ENCODE results near the gene PHLDA2.

The PHLDA2 gene

DNA sequence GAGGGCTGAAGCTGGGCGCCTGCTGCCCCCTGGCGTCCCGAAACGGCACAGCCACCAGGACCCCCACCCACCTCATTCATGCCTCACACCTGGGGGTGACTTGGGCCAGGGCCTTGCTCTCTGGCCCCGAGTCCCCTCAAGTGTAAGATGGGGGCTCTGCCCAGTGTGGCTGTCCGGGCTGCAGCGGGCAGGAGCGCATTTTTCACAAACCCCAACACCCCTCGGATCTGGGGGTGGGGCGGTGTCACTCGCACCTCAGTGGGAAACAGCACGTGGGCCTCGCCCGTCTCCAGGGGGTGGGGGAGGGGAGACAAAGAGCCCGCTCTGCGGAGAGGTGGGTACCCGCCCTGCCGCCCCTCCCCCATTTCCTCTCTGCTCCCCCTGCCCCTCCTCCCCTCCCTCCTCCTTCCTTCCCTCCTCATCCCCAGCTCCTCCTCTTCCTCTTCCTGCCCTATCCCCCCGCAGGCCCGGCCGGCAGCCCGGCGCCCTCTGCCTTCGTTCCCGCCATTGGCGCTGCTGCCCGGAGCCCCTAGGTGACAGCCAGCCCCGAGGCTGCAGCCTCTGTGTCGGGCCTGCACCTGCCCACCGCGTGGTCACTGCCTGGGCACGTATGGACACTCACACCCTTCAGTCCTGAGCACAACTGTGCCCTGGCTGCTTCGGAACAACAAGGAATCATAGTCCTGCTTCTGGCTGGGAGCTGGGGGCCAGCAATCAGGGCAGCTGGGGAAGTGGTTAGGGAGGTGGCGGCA, 36.8 kb downstream of the PHLDA2 start:
- DNase-seq, result peak; percentile 79

DNA sequence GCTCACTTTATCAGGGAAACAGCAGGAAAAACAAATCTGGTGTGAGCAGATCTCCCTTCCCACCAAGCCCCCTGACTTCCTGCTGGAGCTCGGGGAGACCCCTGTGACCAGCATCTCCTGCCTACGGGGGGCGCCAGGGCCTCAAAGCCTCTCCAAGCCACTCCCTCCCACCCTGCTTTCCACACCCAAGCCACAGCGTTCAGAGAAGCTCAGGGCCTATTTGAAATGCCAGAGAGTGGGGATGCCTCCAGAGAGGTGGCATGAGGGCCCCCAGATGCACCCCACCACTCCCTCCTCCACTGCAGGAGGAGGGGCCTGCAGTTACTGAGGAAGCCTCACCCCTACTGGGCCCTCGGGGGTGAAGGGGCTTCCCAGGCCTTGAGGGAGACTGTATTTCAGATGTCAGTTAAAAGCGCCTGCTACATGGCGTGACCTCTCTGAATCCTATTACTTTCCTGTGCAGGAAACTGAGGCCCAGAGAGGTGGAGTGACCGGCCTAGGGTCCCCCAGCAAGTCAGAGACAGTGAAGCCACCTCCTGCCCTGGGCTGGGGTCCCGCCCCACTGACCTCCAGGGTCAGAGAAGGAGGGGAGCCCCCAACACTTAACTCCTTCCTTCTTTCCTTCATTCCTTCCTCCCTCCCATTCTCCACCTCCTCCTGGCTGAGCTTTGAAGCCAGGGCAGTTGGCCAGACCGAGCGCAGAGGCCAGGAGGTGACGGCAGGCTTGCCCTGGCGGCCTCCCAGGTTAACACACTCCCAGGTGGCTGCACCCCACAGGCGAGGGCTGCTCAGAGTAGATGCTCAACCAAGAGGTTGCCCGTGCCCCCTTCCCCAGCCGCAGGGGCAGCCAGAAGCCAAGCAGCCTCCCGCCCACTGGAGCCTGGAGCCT, 37.6 kb downstream of the PHLDA2 start:
- DNase-seq, result peak; percentile 83

DNA sequence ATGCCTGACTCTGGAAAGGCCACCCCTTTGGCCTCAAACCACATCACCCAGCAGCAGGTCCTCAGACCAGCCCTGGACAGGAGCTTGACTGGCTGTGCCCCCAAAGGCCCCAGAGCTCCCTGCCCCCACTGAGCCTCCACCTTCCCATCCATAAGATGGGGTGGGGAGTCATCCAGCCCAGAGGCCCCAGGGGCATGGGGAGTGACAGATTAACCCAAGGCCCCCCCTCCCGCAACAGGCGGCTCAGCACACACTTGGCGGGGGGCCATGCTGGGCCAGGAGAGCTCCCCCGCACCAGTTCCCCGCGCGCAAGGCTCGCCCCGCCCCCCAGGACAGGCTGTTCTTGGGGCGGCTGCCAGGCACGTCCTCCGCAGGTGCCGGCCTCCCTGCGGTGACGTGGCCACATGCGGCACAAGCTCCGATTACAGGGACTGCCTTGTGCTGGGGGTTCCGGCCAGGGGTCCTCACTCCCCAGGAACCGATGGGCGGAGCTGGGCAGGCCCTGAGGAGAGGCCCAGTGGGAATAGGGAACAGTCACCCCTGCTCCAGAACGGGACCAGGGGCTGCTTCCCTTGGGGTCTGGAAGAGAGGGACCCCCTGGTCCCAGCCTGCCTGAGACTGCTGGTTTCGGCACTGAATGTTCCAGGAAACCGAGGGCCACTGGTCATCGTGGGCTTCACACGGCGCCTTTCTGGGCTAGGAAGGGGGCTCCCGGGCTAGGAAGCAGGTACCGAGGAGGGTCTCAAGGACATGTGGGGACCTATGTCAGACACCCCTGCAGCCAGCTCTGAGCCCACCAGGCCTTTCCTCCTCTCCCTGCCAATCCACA, 38.5 kb downstream of the PHLDA2 start:
- peak; percentile 84 for DNase-seq

DNA sequence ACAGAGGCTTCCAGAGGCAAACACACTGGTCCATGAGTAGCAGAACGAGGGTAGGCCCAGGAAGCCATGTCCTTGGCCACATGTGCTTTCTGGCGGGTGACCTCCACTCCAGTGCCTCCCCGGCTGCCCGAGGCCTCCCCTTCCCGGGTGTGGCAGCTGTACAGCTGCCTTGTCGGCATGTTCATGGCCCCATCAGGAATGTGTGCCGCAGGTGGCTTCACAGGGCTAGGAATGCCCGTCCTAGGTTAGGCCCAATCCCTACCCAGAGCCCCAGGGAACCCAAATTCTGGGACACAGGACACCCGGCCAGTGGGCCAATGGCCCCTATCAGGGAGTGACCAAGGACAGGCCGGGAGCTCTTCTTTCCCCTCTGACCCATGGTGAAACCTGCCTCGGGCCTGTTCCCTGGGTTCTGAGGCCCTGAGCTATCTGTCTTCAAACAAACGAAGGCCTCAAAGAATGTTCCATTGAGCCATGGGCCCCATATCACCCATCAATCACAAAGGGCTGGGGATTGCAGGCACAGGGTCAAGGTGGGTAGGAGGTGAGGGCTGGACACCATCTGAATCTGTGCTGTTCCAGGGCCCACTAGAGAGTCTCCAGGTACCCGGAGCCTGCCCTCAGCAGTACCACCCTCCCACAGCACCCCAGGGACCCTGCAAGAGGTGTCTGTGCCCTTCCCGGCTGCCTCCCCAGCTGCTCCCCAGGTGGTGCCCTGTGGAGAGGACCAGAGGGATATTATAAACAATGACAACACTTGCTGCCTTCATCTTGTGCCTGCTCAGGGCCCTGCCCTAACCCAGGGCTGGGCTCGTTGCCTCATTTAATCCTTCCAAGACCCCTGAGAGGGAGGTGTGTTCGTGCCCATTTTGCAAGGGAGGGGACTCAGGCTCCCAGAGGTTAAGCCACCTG, 39.6 kb downstream of the PHLDA2 start:
- no peak for DNase-seq

DNA sequence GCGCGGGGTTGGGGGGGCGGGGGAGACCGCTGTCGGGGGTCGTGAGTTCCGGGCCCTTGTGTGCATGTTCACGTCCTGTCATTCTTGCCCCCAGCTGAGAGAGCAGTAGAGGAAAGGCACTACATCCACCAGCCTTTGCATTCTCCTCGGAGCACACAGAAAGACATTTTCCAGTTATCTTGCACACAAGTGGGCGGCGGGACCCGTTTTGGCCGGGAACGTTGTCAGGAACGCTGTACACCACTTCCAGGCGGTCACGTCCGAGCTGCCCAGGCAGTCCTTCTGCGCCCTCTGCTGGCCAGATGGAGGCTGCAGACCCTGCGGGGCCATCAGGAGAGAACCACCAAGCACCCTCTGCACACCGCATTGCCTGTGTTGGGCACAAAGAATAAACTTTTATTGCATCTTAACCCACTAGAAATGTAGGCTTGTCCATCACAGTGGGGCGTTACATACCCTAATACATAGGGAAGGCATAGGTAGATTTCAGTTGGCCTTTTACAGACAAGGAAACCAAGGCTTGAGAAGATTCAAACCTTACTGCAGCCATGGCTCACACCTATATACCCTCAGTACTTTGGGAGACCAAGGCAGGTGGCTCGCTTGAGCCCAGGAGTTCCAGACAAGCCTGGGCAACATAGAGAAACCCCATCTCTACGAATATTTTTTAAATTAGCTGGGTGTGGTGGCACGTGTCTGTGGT, 40.8 kb downstream of the PHLDA2 start:
- DNase-seq, result peak; percentile 93

DNA sequence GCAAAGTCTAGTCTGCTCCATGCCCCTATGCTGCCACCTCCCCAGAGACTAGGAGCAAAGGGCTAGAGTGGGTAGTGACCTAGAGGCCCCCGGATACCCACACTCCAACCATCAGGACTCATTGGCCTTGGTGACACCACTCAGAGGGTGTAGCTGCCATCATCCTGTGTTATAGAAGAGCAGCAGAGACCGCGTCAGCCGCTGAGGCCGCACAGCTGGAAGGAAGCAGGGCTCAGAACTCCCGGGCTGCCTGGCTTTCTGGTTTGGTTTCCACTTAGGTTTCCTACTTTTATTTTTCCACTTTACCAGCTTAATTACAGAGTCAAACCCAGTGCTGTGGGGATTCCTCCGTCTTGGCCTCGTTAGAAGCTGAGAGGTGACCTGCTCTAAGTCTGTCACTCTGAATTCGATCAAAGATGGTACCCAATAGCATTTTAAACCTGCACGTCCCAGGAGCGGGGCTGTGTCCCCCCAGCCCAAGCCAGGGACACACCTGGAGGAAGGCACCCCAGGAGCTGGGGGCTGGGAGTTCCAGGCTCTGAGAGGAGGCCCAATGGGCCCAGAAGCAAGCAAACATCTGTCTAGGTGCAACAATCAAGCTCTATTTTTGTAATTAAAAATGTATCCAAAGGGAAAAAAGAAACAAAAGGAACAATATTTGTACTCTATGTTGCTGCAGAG, 41.6 kb downstream of the PHLDA2 start:
- no peak for DNase-seq

DNA sequence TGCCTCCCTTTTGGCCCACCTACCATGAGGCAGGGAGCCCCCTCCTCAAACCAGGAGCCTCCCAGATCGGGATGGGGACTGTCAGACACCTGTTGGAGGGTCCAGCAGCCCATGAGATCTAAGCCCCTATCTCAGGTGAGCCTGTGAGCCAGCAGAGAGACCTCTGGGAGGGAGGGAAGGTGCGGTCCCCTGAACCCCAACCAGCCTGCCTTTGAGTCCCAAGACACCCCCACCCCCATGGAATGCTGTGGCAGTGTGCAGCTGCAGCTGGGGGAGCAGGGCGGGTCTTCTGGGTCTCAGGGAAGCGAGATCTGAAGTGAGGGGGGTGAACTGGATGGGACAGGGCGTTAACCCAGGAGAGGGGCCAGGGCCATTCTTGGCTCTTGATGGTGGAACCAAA, 42.3 kb downstream of the PHLDA2 start:
- DNase-seq, result no peak

DNA sequence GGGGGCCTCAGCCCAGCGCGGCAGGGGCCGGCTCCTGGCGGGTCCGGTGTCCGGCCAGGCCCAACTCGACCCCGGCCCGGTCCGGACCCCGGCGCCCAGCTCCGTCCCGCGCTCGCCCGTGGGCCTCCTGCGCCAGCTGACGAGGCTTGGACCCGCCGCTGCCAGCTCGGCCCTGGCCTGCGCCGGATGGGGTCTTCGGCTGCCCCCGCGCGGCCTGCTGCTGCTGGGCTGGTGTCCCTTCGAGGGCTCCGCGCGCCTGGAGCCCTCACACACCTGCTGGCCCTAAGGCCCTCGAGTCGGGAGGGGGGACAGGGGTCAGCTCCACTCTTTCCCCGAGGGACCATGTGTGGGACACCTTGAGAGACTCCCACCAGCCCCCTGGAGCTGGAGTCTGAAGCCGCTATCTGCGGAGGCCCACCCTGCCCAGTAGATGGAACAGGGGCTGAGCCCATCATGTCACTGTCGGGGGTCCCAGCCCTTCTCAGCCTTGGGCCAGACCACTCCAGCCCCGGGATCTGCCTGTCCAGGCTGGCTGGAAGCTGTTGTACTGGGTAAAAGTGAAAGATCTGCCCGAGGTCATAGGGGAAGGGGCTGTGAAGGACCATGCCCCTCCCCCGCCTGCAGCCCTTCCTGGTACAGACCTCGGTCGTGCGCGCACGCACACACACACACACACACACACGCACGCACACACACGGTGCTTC, 42.9 kb downstream of the PHLDA2 start:
- peak; percentile 79 for DNase-seq

DNA sequence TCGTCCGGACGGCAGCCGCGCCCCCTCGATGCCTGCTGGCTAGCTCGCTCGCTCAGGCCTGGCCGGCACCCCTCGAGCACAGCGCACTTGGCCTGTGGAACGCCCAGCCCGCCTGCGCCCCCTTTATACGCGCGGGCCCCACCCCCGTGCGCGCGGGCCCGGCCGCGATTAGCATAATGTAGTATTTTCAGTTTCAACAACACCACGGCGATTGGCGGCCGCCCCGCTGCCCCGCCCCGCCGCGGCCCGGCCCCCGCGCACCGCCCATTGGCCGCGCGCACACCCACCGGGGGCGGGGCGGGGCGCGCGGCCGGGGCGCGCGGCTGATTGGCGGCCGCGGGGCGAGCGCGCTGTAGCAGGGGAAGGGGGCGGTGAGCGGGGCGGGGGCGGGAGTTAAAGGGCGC, 43.5 kb downstream of the PHLDA2 start, which contains the start of gene CDKN1C:
Gene CDKN1C, minus strand, starts transcription at position 98 of the 404 bp plus-strand sequence. CDS start 319 bp downstream, outside the sequence.
- peak; percentile 96 for DNase-seq

DNA sequence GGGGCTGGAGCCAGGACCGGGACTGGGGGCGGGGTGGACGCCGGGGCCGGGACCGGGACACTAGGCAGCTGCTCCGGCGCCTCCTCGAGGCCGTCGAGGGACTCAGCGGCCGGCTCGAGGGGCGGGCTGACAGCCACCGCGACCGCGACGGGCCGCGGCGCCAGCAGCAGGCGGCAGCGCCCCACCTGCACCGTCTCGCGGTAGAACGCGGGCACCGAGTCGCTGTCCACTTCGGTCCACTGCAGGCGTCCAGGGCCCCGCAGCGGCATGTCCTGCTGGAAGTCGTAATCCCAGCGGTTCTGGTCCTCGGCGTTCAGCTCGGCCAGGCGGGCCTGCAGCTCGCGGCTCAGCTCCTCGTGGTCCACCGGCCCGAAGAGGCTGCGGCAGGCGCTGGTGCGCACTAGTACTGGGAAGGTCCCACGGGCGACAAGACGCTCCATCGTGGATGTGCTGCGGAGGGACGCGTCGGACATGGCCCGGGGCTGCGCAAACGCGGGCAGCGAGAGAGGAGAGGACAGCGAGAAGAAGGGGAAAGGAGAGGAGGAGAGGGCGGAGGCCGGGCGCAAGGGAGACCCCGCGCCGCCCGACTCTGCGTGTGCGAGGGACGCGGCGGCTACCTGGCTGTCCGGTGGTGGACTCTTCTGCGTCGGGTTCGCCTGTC, 44.1 kb downstream of the PHLDA2 start:
- DNase-seq, result peak; percentile 71

DNA sequence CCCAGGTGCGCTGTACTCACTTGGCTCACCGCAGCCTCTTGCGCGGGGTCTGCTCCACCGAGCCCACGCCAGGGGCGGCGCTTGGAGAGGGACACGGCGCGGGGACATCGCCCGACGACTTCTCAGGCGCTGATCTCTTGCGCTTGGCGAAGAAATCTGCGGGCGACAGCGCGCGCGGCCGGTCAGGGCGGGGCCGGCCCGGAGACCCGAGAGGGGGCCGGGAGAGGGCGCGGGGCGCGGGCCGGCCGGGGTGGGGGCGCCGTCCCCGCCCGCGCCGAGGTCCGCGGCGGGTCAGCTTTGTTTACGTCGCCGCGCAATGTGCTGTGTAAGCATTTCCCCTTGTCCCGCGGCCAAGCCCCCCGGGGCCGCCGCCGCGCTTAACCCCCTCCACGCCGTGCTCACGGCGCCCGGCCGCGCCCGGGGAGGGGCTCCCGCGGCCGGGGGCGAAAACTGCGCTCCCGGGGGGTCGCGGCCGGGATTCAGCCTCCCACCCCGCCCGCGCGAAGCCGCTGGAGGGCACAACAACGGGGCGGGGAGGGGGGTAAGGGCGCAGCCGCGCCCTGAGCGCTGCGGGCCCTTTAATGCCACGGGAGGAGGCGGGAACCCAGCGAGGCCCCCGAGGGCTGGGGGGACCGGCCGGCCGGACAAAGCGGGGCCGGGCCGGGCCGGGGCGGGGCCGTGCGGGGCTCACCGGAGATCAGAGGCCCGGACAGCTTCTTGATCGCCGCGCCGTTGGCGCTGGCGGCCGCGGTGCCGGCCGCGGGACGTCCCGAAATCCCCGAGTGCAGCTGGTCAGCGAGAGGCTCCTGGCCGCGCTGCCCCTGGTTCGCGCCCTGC, 45.0 kb downstream of the PHLDA2 start:
- peak; percentile 62 for DNase-seq

DNA sequence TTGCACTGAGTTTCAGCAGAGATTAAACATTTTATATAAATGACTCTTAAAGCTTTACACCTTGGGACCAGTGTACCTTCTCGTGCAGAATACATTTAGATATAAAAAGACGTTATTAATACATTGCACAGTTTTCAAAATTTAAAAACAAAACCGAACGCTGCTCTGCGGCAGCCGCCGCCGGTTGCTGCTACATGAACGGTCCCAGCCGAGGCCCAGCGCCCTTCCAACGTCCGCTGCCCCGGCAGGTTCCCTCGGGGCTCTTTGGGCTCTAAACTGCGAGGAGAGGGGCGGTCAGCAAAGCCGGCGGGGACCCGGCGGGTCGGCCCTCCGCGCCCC, 45.6 kb downstream of the PHLDA2 start:
- DNase-seq, result no peak

DNA sequence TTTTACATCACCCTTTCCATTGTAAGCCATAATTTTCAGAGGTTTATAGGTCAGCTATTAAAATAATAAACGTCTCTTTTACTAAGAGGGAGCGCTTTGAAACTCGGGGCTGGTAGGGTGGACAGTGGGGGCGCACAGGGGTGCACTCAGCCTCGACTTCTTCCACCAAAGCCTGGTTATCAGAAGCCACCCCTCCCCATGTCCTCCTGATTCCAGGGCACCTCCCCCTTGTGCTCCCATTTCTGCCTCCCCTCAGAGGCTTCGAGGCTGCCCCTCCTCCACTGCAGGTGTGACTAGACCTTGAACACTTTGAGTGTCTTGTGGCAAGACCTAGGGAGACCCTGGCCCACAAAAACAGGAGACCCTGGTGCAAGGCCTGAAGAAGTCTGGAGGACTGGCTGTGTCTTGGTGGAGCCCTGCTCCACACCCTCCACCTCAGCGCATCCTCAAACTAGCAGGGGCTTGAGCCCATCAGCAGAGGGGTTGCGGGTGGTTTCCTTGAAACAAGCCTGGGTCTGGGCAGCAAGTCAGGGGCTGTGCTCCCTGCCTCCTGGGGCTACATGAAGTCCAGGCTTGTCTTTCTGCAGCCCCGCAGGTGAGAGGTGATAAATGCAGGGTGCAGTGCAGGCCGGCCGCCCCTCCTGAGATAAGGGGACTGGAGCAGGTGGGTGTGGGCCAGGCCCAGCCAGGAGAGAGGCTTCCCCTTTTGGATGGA, 46.7 kb downstream of the PHLDA2 start:
- no peak for DNase-seq

DNA sequence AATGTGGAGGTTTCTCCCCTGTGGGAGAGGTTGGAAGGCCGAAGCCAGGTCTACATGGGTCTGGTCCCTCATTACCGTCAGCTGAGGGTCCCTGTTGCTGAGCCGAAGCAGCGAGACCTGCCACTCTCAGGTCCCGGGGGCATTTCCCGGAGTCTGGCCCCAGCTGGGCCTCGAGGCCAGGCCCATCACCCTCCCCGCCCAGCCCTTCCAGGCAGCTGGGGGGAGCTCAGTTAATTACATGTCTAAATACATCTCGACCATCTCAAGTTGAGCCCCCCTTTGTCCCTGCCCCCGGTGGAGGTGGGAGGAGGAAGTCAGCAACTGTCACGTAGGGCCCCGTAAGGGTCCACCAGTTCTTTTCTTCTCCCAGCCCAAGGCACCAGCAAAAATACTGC, 47.2 kb downstream of the PHLDA2 start:
- DNase-seq, result no peak

DNA sequence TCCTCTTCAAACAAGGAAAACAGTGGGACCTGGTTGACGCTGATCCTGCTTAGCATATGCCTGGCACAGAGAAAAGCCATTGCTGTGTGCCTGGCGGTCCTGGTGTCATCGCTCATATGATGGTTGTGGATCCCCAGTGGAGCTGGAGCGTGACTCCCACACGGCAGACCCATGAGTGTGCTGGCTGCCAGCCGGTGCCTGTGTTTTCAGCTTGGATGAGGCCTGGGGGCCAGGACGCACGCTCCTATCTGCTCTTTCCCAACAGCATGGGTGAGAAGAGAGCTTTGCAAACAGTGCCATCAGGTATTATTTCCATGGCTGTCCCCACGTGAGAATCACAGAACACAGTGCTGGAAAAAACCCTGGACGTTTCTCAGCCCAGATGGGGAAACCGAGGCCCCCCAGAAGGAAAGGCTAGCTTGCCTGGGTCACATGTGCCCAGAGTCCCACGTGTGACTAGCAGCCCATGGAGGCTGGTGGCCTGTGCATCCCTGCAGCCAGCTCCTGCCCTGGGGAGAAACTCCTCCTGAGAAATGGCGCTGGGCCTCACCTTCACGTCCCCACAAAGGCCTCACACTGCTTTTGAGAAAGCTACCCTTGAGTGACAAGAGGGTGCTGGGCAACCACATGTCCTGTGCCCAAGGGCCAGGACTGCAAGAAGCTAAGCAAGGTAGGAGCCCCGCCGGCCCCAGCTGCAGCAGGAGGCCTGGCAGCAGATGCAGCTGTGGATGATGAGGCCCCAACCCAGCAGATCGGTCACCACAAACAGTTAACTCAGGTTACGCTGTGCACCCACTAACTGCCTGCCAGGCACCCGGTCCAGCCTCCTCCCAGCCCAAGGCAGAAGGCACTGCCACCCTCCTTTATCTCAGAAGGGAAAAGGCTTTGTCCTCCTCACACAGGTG, 47.9 kb downstream of the PHLDA2 start:
- DNase-seq, result no peak

DNA sequence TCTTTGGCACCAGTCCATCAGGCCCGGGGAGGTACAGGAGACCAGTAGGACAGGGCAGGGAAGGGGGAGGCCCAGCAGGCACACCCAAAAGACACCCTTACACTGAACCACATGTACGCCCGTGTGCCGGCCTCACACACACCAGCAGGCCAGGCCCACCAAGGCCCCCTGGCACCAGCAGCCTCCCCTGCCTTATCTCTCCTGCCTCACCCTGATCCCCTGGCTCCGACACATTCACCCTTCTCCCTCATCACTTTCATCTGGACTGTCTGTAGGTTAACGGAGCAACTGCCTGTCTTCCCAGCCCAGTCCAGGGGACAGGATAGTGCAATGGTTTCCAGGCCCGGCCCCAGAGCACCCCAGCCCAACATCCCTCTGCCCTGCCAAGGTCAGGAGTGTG, 48.6 kb downstream of the PHLDA2 start:
- no peak for DNase-seq

DNA sequence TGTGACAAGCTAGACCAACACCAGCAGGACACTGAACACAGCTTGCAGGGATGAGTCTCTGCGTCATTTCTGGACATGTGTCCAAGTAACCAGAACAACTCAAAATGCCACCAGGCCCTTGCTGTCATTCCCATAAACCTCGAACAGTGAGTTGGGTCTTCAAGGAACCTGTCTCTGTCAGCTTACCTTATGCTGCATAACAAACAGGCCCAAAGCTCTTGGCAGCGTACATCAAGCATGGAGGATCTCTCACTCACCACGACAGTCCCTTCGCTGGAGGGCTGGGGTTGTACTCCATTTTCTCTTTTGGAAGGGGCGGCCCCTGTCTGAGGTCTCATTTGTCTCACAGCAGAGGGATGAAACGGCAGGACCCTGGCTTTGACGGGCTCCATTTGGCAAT, 50.4 kb downstream of the PHLDA2 start:
- DNase-seq, result no peak
